ENCODE data around the gene ADCY10. TPM values are rescaled to one million over a fixed set of nuclear protein-coding genes. Genes with fewer than 3 reads are reported as not detected.
A peak's percentile ranks its signal among the peaks of the same experiment; 100 is the strongest.
"Not testable (repeated sequence)": the region's sequence is repeated elsewhere in the genome, so short reads cannot be mapped to it uniquely, and the experiment has no call there.

ADCY10 gene
- total RNA-seq (2014; rRNA removed; shearing (Covaris generic)), result 0.15 TPM in 1 of 2 replicates, not detected in the other

DNA sequence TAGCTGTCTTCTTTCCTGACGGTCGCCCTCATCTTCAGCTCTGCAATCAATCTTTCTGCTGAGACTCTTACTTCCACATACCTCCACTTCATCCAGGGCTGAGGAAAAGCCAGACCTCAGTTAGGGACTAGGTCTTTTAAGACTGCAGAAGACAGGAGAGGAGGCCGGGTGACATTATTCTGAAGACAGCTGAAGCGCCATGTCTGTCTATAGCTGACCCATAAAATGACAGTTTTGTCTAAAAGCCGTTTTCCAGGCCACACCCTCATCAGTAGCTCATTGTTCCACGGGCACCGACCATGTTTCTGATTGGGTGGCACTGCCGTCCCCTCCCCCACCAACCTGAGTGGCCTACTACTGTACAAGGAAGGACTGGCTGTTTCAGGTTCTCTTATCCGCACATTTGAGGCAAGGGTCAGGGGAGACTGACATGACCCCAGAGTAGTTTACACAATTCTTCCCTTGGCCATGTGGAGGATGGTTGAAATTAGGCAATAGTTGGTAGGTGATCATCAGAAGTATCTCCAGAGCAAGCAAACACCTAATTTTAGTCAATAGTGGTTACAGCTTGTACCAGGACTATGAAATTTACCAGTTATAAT lies at the start of gene ADCY10:
ADCY10 (minus strand) TSS at position 240 of the 602 bp plus-strand sequence. CDS start 8,994 bp downstream, outside the sequence.
- no peak for DNase-seq (ENCODE audit: low read depth)

DNA sequence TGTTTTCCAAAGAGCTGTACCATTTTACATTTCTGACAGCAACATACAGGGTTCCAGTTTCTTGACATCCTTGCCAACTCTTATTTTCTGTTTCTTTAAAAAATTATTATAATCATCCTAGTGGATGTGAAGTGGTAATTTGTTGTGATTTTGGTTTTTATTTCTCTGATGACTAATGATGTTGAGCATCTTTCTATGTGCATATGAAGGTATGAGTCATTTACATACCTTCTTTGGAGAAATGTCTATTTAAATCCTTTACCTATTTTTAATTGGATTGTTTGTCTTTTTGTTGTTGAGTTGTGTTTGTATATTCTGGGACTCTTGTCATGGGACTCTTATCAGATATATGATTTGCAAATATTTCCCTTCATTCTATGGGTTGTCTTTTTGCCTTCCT lies 43.8 kb upstream of the ADCY10 start:
- DNase-seq (ENCODE audit: low read depth), result peak; percentile 36

GRCh38 chr1:167955915-167956314 lies 42.0 kb upstream of the ADCY10 start:
- DNase-seq (ENCODE audit: low read depth), result peak; percentile 32

DNA sequence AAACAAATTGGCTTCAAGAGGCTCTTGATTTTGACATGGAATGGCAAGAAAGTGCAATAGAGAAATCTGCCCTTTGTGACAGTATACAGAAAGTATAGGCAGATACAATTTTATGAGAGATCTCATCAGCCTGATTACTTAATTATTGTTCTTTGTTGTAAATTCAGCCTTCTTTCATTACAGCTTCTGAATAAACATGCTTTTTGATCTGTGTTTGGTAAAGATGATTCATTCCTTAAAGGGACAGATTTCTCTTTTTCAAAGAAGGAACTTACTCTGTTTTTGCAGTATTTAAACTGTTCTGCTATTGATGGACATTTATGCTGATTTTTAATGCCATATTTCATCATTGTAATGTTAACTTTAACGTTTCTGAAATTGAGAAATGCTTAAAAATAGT lies 36.6 kb upstream of the ADCY10 start:
- DNase-seq (ENCODE audit: low read depth), result no peak

DNA sequence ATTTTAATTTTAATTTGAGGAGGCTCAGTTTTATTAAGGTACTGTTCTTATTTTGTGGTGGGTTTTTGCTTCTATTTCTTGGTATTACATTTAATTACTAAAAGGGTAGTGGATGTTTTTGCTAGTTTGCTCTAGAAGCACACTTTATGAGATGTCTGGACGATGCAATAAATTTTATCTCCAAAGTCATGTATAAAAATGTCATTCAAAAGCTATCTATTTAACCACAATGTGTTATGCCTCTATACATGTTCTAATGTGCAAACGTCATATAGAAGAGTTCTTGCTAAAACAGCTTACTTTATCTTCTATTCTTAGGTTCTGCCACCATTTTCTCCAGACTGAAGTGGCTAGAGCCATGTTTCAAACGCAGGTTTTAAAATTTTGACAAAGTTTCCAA lies 35.9 kb upstream of the ADCY10 start:
- DNase-seq (ENCODE audit: low read depth), result no peak

DNA sequence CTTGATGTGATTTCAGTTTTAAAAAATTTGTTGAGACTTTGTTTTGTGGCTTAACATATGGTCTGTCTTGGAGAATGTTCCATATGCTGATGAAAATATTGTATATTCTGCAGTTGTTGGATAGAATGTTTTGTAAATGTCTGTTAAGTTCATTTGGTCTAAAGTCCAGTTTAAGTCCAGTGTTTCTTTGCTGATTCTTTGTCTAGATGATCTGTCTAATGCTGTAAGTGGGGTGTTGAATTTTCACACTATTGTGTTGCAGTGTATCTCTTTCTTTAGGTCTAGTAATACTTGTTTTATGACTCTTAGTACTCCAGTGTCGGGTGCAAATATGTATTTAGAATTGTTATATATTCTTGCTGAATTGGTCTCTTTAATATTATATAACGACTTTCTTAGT lies 33.8 kb upstream of the ADCY10 start:
- DNase-seq (ENCODE audit: low read depth), result no peak

DNA sequence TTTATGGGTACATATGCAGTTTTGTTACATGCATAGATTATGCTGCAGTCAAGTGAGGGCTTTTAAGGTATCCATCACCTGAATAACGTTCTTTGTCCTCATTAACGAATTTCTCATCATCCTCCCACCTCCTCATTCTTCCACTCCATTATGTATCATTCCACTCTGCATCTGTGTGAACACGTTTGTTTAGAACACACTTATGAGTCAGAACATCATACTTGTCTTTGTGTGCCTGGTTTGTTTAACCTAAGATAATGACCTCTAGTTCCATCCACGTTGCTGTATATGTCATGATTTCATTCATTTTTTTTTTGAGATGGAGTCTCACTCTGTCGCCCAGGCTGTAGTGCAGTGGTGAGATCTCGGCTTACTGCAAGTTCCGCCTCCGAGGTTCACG lies 29.6 kb upstream of the ADCY10 start:
- no peak for DNase-seq (ENCODE audit: low read depth)

GRCh38 chr1:167940264-167940663 lies 26.3 kb upstream of the ADCY10 start:
- DNase-seq (ENCODE audit: low read depth), result no peak

GRCh38 chr1:167938080-167938636 lies 24.2 kb upstream of the ADCY10 start:
- no peak for DNase-seq (ENCODE audit: low read depth)

- no peak for DNase-seq (ENCODE audit: low read depth)
Measured at GRCh38 chr1:167937709-167938010, 23.7 kb upstream of the ADCY10 start.

DNA sequence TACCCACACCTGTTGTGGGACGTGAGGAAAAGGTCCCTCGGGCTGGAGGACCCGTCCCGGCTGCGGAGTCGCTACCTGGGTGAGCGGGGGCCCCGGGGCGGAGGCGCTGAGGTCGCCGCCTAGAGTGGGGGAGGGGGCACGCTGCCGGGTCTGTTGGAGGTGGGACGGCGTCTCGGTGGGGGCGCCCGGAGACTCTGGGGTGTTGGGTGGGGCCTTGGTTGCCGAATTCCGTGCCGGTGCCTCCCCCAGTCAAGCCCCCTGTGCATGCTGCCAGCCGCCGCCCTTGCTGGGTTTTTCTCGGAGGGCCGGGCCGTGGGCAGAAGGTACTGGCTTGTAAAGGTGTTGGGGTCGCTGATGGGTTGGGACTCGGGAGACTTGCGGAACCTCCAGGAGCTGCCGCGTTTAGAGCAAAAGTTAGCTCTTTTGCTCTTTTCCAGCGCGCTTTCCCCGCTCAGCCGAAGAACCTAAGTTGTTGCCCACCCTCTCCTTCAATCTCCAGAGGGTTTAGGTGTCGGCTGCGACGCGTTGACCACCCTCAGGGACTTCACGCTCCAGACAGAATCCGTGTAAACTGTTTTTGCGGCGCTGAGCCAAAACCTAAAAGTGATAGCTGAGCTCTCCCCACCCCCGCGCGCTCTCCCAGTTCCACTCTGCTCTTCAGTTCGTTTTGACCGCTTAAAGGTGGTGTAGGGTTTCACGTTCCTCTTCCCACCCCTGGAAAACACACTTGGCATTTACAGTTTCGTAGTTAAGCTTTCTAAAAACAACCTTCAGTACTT lies 23.2 kb upstream of the ADCY10 start, which contains the start of gene MPC2:
MPC2 (minus strand) TSS at position 143 of the 779 bp plus-strand sequence. CDS start 1,231 bp downstream, outside the sequence.
- peak; percentile 89 for DNase-seq (ENCODE audit: low read depth)

- peak; percentile 99 for DNase-seq (ENCODE audit: low read depth)
Measured at GRCh38 chr1:167936068-167936929, 22.4 kb upstream of the ADCY10 start, which contains the start of gene DCAF6. DCAF6 (plus strand) TSS chr1:167936683; CDS start chr1:167936912, 229 bp downstream.

- peak; percentile 73 for DNase-seq (ENCODE audit: low read depth)
Measured at GRCh38 chr1:167935216-167936067, 21.5 kb upstream of the ADCY10 start.

DNA sequence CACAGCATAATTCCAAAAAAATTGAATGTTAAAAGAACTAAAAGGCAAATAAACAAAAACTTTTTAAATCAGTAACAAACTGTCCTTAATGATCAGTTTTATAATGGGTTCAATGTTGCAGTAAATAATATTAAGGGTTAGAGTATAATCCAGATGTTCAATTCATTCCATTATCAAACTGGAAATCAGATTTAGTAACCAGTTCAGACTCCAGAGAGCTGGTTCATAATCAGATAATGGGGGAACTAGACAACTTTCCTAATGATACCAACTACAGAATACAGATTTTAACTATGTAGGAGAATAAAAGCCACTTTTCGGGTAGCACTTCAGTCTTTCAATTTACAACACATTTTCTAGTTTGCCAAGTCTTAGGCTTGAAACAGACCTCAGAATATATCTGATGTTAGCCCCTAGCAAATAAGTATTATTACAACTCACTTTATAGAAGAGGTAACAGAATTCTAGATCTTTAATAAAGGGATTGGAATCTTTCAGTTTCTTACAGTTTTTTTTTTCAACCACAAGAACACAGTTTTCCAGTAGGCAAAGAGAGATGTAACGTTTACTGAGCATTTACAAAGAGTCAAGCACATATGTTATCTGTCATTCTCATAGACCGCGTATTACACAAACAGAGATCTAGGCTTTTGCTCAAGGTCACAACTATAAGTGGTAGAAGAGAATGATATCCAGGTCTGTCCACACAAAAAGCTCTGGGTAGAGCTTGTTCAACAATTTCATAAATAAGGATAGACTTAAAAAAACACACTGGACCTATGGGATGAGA lies 20.7 kb upstream of the ADCY10 start:
- DNase-seq (ENCODE audit: low read depth), result no peak

DNA sequence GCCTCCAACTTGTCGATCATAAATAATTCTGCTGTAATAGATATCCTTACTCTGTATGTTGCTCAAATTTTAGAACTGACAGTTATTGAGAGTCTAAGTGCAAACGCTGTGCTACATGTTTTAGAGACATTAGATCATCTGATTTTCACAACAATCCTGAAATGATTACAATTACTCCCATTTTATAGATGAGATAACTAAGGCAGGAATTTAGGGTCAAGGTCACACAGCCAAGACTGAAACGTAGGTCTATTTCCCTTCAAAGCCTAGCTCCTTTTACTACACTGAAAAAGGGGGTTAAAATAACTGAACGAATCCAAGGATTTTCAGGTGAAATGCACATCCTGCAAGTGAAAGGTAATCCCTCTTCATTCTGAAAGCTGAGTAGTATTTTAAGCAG lies 19.9 kb upstream of the ADCY10 start:
- no peak for DNase-seq (ENCODE audit: low read depth)

GRCh38 chr1:167929725-167930124 lies 15.8 kb upstream of the ADCY10 start:
- DNase-seq (ENCODE audit: low read depth), result no peak

- not testable (repeated sequence) for DNase-seq (ENCODE audit: low read depth)
Measured at GRCh38 chr1:167928919-167929318, 15.0 kb upstream of the ADCY10 start.

- DNase-seq (ENCODE audit: low read depth), result no peak
Measured at GRCh38 chr1:167928457-167928852, 14.5 kb upstream of the ADCY10 start.

- DNase-seq (ENCODE audit: low read depth), result no peak
Measured at GRCh38 chr1:167927046-167927754, 13.3 kb upstream of the ADCY10 start.

Measured in M059J (cell line).